Nephron (organoid): Measurements from ENCODE around the gene SYMPK.
A peak's percentile ranks its signal among the peaks of the same experiment; 100 is the strongest.

Experiments used
- H3K27ac Mint-ChIP-seq, 3 experiments: 2 replicates each; pipeline ENCODE4 v1.8.0; 2020; ENCODE audit warnings: mixed read lengths in 3 of 3, mild to moderate bottlenecking in 2 of 3, moderate library complexity in 1 of 3
- H3K27me3 Mint-ChIP-seq: 2 replicates; pipeline ENCODE4 v1.8.0; 2021; ENCODE audit warnings: low read depth, mild to moderate bottlenecking, moderate library complexity, mixed read lengths
- H3K36me3 Mint-ChIP-seq: 2 replicates; pipeline ENCODE4 v1.8.0; 2020; ENCODE audit warnings: low read depth, mixed read lengths
- H3K4me1 Mint-ChIP-seq: 2 replicates; pipeline ENCODE4 v1.8.0; 2020; ENCODE audit warnings: mixed read lengths
- H3K4me3 Mint-ChIP-seq, 3 experiments: 2 replicates each; pipeline ENCODE4 v1.8.0; 2020; ENCODE audit warnings: mild to moderate bottlenecking in 3 of 3, mixed read lengths in 3 of 3, moderate library complexity in 2 of 3
- H3K9me3 Mint-ChIP-seq: 2 replicates; pipeline ENCODE4 v1.8.0; 2020; ENCODE audit warnings: mixed read lengths
- CTCF ChIP-seq, 3 experiments: fragments of 200-600 bp; sonication (generic); IDR thresholded peaks; one replicate each; pipeline ENCODE4 v1.5.0; 2021; ENCODE audit warnings: antibody characterized with exemption in 3 of 3; ENCODE audit not compliant: unreplicated experiment in 3 of 3

Gene SYMPK

GRCh38 chr19:45772130-45772840, 90.7 kb downstream of the SYMPK start:
- Mint-ChIP-seq H3K4me3 (peak overlapping the region; percentile 8 to 56 (median 18)), H3K36me3 (peaks cover 26% of the 10 kb centered on the region), H3K27me3 (no peaks in the 10 kb centered on the region), H3K27ac (peak overlapping the region; percentile 6 to 52 (median 24)), H3K4me1 (peaks cover 13% of the 10 kb centered on the region), H3K9me3 (no peaks in the 10 kb centered on the region)
- TF ChIP-seq CTCF (IDR thresholded peaks at IDR 0.05; ENCODE audit: unreplicated experiment in 3 of 3): no peak

- Mint-ChIP-seq H3K4me3 (peak overlapping the region; percentile 33 to 100 (median 53)), H3K4me1 (peaks cover 13% of the 10 kb centered on the region), H3K27ac (peak overlapping the region; percentile 49 to 99 (median 97)), H3K36me3 (peaks cover 18% of the 10 kb centered on the region), H3K27me3 (no peaks in the 10 kb centered on the region), H3K9me3 (no peaks in the 10 kb centered on the region)
- no peak for TF ChIP-seq CTCF (IDR thresholded peaks at IDR 0.05; ENCODE audit: unreplicated experiment in 3 of 3)
These were observed 91.5 kb downstream of the SYMPK start for GRCh38 chr19:45771311-45771933.

- no peaks in the 10 kb centered on the region for H3K9me3 Mint-ChIP-seq
- peak; percentile 90 to 97 (median 97) for TF ChIP-seq CTCF (IDR thresholded peaks at IDR 0.05; ENCODE audit: unreplicated experiment in 3 of 3)
- peak overlapping the region; percentile 97 to 99 (median 99) for H3K27ac Mint-ChIP-seq
- peaks cover 13% of the 10 kb centered on the region for H3K4me1 Mint-ChIP-seq
- peaks cover 17% of the 10 kb centered on the region for H3K36me3 Mint-ChIP-seq
- no peaks in the 10 kb centered on the region for H3K27me3 Mint-ChIP-seq
- H3K4me3 Mint-ChIP-seq: peak overlapping the region; percentile 95 to 100 (median 98)
These were observed 92.5 kb downstream of the SYMPK start for GRCh38 chr19:45770192-45771101.

DNA sequence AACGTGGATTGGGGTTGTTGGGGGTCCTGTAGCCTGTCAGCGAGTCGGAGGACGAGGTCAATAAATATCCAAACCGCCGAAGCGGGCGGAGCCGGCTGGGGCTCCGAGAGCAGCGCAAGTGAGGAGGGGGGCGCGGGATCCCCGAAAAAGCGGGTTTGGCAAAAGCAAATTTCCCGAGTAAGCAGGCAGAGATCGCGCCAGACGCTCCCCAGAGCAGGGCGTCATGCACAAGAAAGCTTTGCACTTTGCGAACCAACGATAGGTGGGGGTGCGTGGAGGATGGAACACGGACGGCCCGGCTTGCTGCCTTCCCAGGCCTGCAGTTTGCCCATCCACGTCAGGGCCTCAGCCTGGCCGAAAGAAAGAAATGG, 93.1 kb downstream of the SYMPK start:
- Mint-ChIP-seq H3K27me3 (no peaks in the 10 kb centered on the region), H3K9me3 (no peaks in the 10 kb centered on the region), H3K4me1 (peaks cover 18% of the 10 kb centered on the region), H3K27ac (peak overlapping the region; percentile 97 to 99 (median 99)), H3K36me3 (peaks cover 15% of the 10 kb centered on the region), H3K4me3 (peak overlapping the region; percentile 95 to 100 (median 98))
- no peak for TF ChIP-seq CTCF (IDR thresholded peaks at IDR 0.05; ENCODE audit: unreplicated experiment in 3 of 3)

- Mint-ChIP-seq H3K4me1 (peaks cover 23% of the 10 kb centered on the region), H3K36me3 (peaks cover 11% of the 10 kb centered on the region), H3K9me3 (no peaks in the 10 kb centered on the region), H3K4me3 (peak within 1 kb of the TSS; percentile 98 to 100 (median 98)), H3K27me3 (no peaks in the 10 kb centered on the region), H3K27ac (peak within 1 kb of the TSS; percentile 97 to 99 (median 99))
- no peak for TF ChIP-seq CTCF (IDR thresholded peaks at IDR 0.05; ENCODE audit: unreplicated experiment in 3 of 3)
These were observed 93.8 kb downstream of the SYMPK start, which contains the start of gene SIX5 for GRCh38 chr19:45768984-45769782. Gene SIX5 (minus strand): TSS chr19:45769252. CDS start chr19:45768844, 408 bp downstream.
